Fibroblast of mammary gland (primary cell): ENCODE data around the gene SENP3.
"Not testable (repeated sequence)": the region's sequence is repeated elsewhere in the genome, so short reads cannot be mapped to it uniquely, and the experiment has no call there.

Experiments
- DNase-seq: peaks from one replicate; pipeline ENCODE4 v3.0.0-alpha.2; 2010; ENCODE audit warnings: low read depth
- H3K4me3 ChIP-seq: 2 replicates; pipeline ENCODE4 v1.5.1; 2011; ENCODE audit warnings: low read depth, mild to moderate bottlenecking, low read length, moderate library complexity; ENCODE audit not compliant: control insufficient read depth
- CTCF ChIP-seq: conservative IDR thresholded peaks from 2 replicates; pipeline ENCODE4 v1.5.1; 2011; ENCODE audit warnings: low read depth, low read length, inconsistent platforms; ENCODE audit not compliant: control insufficient read depth, insufficient read depth

SENP3 gene

GRCh38 chr17:7593296-7593695, 31.6 kb downstream of the SENP3 start:
- TF ChIP-seq CTCF: no peak
- no peak overlapping the region for H3K4me3 ChIP-seq
- no peak for DNase-seq

- H3K4me3 ChIP-seq, DNase-seq: not testable (repeated sequence)
Measured at GRCh38 chr17:7597561-7597960, 35.8 kb downstream of the SENP3 start.

- no peak for TF ChIP-seq CTCF
- no peak overlapping the region for H3K4me3 ChIP-seq
- no peak for DNase-seq
Measured at GRCh38 chr17:7606280-7606679, 44.6 kb downstream of the SENP3 start.

GRCh38 chr17:7610641-7611040, 48.9 kb downstream of the SENP3 start:
- TF ChIP-seq CTCF: no peak
- no peak for DNase-seq

GRCh38 chr17:7611635-7612293, 50.0 kb downstream of the SENP3 start:
- no peak overlapping the region for H3K4me3 ChIP-seq
- no peak for DNase-seq
- no peak for TF ChIP-seq CTCF

More at GRCh38 chr17:7610641-7611040, 48.9 kb downstream of the SENP3 start:
- H3K4me3 ChIP-seq: no peak overlapping the region

GRCh38 chr17:7612294-7612640, 50.5 kb downstream of the SENP3 start:
- H3K4me3 ChIP-seq: no peak overlapping the region
- no peak for TF ChIP-seq CTCF

GRCh38 chr17:7613769-7614424, 52.2 kb downstream of the SENP3 start:
- peak overlapping the region; percentile 84 for H3K4me3 ChIP-seq
- peak; percentile 54 for DNase-seq
- TF ChIP-seq CTCF: no peak

More at GRCh38 chr17:7612294-7612640, 50.5 kb downstream of the SENP3 start:
- no peak for DNase-seq
